HS-27A (cell line): Measurements from ENCODE around the gene OAS2.
"Not testable (repeated sequence)": the region's sequence is repeated elsewhere in the genome, so short reads cannot be mapped to it uniquely, and the experiment has no call there.

Experiments used
- DNase-seq: peaks from one replicate; pipeline ENCODE4 v3.0.0-alpha.2; 2012; ENCODE audit warnings: low read depth, missing footprints

The OAS2 gene

DNA sequence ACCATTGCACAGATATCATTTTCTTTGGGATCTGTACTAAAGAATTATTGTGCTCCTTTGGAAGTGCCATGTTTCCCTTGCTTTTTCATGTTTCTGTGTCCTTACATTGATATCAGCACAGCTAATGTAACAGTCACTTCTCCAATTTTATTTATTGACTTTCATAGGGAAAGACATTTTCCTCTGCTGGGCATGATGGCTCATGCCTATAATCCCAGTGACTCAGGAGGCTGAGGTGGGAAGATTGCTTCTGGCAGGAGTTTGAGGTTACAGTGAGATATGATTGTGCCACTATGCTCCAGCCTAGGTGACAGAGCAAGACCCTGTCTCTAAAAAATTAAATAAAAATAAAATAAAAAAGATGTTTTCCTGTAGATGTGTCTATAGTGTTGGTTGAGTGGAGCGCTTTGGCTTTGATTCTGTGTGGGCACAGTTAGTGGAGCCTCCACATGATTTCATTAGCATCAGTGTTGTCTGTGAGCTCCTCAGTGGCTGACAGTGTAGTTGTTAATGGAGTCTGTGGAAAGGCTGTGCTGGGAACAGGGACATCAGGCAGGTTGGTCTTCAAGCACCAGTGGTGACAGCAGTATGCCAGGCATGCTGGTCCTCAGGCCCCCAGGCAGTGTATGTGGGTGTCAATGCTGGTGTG lies 7.4 kb downstream of the OAS2 start:
- no peak for DNase-seq

DNA sequence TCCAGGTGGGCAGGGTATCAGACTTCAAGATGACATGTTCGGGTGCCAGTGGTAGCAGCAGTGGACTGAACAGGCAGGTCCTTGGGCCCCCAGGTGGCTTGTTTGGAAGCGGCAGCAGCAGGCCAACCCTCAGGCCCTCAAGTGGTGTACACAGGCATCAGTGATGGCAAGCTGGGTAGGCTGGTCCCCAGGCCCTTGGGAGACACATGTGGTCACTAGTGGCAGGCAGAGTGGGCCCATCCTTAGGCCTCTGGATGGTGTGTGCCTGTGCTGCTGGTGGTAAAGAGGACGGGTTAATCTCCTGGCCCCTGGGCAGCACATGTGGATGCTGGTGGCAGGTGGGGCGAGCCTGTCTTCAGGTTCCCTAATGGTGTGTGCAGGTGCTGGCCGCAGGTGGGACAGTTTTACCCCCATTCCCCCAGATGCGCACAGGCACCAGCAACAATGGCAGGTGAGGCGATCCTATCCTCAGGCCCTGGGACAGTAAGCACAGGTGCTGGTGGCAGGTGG lies 8.0 kb downstream of the OAS2 start:
- DNase-seq: no peak

DNA sequence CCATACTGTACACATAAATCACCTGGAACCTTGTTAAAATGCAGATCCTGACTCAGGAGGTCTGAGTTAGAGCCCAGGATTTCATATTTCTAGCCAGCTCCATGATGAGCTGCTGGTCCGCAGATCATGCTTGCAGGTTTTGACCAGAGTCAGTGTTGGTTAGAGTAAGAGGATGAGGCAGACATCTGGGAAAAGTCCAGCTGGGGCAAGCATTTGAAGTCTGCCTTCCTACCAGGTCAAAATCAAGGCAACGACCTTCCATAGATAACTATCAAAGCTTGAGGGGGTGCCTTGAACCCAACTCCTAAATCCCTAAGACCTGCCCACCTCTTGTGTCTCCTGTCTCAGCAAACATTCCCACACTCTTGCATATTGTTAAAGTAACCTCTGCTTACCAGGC lies 9.2 kb downstream of the OAS2 start:
- no peak for DNase-seq

DNA sequence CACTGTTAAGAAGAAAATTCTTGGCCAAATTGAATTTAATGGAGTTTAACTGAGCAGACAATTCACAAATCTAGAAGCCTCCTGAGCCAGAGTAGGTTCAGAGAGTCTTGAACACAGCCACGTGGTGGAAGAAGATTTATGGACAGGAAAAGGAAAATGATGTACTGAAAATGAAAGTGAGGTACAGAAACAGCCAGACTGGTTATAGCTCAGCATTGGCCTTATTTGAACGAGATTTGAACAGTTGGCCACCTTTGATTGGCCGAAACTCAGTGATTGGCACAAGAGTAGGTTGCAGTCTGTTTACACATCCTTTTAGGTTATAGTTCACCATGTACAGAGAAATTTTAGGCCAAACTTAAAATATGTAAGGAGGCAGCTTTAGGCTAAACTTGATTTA lies 9.9 kb downstream of the OAS2 start:
- no peak for DNase-seq

DNA sequence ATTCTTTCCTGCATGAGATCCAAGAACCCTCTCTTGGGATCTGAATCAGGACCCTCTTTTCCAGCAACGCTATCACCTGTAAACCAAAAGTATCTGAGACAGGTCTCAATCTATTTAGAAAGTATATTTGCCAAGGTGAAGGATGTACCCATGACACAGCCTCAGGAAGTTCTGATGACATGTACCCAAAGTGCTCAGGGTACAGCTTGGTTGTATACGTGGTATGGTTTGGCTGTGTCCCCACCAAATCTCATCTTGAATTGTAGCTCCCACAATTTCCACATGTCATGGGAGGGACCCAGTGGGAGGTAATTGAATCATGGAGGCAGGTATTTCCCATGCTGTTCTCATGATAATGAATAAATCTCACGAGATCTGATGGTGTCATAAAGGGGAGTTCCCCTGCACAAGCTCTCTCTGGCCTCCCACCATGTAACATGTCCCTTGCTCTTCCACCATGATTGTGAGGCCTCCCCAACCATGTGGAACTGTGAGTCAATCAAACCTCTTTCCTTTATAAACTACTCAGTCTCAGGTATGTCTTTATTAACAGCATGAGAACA lies 10.6 kb downstream of the OAS2 start:
- DNase-seq: not testable (repeated sequence)

DNA sequence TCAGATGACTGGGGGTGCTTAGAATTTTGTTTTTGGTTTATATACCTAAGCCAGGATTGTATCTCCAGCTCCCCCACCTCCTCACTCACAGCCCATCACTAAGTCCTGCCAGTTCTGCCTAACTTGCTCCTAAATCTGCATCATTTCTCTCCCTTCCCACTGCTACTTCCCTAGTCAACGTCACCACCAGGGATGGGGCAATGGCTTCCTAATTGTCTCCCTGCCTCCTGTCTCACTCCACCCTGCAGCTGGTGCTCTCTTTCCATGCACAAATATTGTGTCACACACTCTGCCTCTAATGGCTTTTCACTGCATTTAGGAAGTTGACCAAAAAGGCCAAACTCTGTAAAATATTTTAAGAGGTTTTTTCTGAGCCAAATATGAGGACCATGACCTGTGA lies 11.5 kb downstream of the OAS2 start:
- no peak for DNase-seq

DNA sequence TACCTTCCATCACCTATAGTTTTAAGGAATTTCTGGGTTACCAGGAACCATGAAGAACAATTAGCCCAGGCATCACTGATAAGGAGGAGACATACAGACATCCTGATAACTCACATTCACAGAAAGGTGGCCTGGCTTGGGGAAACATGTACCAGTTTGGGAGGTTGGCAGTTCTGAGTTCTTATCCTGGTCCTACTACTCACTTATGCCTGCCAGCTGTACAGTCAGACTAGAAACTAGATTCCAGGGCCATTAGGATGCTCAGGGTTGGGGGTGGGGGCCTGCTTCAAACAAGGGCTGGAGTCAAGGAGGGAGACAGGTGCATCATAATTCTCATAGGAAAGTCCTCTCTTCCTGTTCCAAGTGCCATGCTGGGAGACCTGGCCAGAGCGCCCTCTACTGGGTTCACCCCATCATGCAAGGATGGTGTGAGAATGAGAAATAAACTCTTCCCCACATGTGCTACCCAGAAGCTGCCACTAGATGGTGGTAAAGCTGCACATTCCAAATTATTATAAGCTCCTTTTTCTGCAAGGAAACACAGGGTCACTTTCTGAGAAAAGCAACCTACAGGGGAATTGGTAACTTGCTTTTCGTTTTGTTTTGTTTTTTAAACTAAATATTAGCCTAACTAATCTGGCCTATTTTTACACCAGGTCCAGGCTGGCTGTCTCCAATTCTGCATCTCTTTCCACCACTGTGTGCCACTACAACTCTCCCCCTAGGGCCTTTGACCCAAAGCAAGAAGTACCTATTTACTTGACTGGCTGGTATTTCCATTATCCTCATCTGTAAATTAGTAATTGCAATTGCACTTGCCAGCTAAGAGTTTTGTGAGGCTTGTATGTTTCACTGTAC lies 14.5 kb downstream of the OAS2 start:
- peak; percentile 59 for DNase-seq

DNA sequence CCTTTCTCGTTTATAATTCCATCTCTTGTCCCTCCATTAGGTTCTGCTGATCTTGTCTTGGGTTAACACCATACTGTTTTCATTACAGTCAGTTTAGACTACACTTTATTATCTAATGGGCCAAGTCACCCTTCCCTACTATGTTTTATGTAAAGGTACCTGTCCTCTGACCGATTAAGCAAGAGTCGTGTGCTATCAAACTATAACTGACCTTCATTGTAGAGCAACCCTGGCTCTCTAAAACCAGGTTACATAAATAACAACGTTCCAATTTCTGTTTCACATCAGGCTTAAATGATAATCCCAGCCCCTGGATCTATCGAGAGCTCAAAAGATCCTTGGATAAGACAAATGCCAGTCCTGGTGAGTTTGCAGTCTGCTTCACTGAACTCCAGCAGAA lies 16.7 kb downstream of the OAS2 start:
- DNase-seq: no peak

DNA sequence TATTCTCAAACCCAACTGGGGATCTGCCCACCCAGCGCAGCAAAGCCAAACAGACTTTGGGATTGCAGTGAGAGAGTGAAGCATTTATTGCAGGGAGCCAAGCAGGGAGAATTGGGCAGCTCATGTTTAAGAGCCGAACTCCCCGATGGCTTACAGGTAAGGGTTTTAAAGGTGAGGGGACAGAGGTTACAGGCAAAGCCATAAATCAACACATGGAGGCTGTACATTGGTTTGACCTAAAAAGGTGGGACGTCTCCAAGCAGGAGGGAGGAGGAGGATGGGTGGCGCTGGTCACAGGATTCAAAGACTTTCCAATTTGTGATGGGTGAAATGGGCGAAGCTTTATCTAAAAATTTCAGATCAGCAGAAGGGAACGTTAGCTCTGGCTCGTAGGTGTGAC lies 18.2 kb downstream of the OAS2 start:
- DNase-seq: no peak

DNA sequence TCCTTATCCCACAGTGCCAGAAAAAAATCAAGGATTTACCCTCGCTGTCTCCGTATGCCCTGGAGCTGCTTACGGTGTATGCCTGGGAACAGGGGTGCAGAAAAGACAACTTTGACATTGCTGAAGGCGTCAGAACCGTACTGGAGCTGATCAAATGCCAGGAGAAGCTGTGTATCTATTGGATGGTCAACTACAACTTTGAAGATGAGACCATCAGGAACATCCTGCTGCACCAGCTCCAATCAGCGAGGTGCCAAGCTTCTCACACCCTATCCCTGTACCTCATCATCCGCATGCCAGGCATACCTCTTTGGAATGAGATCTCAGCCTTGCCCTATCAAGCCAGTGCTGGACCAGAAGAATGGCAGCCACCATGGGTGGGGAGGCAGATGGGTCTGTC lies 19.2 kb downstream of the OAS2 start:
- no peak for DNase-seq

DNA sequence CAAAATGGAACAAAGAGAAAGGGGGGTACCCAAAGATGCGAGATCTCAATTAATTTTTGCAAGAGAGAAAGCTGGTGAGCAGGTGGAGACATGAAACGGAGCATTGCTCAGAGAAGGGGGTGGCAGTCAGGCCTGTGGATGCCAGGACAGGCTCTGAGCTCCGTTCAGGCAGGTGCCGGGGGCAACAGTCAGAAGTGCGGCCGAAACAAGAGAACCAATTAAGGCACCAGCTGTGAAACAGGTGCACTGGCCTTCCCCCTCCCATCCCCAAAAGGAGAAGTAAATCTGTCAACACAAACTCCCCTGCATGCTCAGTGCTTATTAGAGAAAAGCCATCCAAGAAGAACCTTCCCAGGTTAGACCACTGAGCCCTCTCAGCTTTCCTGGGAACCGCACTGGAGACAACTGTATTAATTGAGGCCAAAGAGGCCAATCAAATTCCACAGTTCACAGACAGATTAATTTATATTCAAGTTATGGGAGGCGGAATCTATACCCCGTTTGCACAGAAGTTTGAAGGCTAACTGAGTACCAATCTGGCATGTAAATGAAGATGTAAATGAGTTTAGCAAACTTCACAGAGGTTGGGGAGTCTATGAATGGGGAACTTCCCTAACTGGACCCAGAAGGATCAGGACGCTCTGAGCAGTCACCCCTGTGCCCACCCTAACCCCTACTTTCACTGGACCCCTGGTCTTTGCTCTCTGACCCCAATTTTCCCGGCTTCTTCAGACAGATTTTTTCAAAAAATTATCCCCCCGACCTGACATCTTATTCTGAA lies 20.9 kb downstream of the OAS2 start:
- no peak for DNase-seq

DNA sequence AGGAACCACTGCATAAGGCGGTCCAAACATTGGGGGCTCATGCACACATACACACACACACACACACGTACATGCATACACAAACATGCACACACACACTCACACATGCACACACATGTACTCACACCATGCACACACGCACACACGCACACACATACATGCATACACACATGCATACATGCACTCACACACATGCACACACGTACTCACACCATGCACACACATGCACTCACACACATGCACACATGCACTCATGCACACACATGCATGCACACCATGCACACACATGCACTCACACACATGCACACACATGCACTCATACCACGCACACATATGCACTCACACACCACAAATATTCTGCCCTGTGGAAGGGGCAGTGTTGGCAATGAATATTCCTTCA lies 22.1 kb downstream of the OAS2 start:
- no peak for DNase-seq

DNA sequence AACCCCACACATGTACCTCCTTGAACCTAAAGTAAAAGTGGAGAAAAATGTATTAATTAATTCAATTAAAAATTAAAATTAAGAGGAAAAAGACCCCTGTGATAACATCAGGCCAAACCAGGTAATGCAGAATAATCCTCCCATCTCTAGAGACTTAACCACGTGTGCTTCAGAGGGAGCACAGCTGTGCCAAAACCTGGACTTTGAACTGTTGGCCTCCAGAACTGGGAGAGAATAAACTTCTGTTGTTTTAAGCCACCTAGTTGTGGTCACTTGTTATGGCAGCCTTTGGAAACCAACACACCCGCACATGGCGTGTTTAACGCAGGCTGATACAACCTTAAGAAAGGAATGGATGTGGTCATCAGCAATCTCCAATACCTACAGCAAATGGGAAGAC lies 23.8 kb downstream of the OAS2 start:
- DNase-seq: no peak

DNA sequence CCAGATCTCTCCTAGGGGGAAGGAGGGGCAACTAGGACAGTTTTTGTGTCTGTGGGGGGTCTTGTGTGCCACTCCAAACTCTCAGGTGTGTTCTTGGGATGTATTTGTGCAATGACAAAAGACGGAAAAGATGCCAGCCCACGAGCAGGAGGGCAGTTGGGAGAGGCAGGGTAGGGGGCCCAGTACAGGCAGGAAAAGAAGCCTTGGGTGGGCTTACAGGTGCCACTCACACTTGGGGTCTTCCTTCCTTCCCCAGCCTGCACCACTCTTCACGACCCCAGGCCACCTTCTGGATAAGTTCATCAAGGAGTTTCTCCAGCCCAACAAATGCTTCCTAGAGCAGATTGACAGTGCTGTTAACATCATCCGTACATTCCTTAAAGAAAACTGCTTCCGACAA lies 24.4 kb downstream of the OAS2 start:
- no peak for DNase-seq

DNA sequence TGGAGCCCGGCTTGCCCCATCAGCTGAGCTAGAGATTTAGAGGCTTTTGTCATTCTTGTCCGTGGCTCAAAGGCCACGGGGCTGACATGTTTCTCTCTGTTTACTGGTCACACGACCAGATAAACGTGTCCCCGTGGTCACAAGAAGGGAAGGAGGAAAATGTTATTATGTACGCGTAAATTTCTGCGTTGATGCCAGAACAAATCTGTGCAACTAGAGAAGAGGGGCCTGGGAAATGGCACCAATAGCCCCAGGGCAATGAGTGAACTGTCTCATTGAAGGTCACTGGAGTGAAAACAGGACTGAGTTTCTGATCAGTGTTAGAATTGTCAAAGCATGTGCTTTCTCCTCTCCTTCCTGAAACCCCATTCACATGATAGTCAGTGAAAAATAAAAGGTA lies 25.3 kb downstream of the OAS2 start:
- no peak for DNase-seq

DNA sequence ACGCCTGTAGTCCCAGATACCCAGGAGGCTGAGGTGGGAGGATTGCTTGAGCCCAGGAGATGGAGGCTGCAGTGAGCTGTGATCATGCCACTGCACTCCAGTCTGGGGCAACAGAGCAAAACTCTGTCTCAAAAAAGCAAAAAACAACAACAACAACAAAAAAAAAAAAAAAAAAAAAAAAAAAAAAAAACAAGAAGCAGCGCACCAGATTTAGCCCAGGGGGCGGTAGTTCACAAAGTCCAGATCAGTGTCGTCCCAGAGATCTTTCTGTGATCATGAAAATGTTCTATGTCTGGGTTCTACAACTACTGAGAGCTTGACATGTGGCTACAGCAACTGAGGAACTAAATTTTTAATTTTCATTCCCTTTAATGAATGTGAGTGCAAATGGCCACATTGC lies 27.4 kb downstream of the OAS2 start:
- no peak for DNase-seq

DNA sequence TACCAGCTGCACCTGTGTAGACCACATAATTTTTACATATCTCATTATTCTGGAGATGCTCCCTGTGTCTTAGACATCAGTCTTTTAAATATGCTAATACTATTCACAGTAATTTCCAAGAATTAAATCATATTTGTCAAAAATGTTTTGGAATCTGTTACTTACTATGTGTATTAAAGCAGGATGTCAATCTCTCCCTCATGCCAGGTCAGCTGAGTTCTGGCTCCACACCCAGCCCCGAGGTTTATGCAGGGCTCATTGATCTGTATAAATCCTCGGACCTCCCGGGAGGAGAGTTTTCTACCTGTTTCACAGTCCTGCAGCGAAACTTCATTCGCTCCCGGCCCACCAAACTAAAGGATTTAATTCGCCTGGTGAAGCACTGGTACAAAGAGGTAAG lies 27.9 kb downstream of the OAS2 start:
- DNase-seq: no peak

DNA sequence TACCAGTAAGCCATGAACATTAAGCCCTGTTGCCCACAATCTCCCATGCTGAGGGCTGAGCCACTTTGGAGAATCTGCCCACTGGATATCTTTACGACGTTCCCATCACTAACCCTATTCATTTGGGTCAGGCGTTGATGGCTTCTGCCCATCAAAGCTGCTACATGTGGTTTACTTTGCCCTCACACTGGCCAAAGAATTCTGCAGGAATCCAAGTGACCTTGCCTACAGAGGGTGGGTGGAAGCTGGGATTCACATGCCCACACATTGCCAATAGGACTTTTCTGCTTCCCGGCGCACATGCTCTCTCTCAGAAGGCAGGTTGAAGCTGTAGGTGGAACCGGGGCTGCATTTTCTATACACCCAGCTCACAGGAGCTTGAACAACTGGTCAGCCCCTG lies 28.3 kb downstream of the OAS2 start:
- DNase-seq: no peak

DNA sequence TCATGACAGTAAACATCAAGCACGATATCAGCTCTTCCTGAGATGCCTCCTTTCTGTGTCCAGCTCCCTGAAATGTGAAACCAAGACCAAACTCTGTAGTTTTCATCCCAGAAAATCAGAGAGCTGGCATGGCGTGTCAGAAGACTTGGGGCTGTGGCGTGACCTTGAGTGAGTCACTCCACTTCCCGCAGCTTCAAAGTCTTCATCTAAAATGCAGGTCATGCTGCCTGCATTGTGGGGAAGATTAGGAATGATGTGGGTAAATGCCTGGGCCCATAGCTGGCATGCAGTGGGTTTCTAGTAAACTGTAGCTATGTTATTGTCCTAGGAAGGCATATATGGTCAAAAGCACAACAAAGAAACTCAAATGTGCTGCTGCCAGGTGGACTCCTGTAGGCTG lies 28.8 kb downstream of the OAS2 start:
- DNase-seq: peak; percentile 82

DNA sequence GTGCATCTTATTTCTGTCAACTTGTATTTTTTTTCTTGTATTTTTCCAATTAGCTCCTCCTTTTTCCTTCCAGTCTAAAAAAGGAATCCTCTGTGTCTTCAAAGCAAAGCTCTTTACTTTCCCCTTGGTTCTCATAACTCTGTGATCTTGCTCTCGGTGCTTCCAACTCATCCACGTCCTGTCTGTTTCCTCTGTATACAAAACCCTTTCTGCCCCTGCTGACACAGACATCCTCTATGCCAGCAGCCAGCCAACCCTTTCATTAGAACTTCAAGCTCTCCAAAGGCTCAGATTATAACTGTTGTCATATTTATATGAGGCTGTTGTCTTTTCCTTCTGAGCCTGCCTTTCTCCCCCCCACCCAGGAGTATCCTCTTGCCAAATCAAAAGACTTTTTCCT lies 32.4 kb downstream of the OAS2 start:
- no peak for DNase-seq

DNA sequence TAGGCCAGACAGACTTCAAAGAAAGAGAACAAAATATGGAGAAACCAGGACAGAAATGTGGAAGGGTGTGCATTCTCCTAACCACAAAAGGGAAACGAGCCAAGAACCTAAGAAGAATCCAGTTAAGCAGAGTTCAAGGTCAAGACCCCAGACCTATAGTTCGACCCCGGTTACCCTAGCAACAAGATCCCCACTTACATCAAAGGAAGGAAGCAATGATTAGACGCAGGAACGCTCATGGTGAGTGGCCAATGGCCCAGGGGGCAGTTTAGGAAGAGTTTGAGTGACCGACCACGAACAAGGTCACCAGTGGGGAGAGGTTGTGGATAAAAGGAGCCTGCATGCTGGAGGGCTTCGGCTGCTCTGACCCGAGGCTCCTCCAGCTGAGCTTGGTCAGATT lies 36.2 kb downstream of the OAS2 start:
- DNase-seq: no peak

DNA sequence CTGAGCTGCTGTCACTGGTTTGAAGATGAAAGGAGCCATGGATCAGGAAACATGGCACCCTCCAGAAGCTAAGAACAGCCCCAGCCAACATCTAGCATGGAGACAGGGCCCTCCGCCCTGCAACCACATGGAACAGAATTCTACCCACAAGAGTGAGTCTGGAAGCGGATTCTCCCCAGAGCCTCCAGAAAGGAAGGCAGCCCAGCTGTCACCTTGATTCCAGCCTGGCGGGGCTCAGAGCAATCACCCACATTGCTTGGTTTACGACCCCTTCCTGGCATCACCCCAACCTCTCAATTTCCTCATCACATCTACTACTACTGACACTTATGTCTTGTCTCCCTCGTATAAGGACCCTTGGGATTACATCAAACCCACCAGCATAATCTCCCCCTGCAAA lies 38.5 kb downstream of the OAS2 start:
- DNase-seq: no peak

DNA sequence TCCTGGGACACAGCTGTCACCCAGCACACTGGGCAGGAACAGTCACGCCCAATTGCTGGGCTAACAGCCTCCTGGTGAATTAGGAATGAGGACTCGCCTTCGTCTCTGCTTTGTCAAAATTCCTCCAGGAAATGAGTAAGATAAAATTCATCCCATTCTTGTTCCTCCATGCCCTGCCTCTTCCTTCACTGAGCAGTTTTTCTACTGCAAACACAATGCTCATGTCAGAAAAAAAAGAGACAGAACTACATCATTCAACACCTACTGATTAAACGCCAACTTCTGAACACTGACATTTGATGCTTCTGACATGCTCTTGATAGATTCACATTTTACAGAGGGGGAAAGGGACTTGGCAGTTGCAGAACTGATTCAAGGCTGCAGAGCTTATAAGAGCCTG lies 40.7 kb downstream of the OAS2 start:
- DNase-seq: no peak
